ENCODE results near the gene ALK.

Gene ALK

GRCh38 chr2:29310650-29311348 lies 610.6 kb downstream of the ALK start (continued):
- TF ChIP-seq ZBTB26 (tag by site-specific recombination; optimal IDR thresholded peaks at IDR 0.05) (no peak), ZNF140 (tag by site-specific recombination; IDR thresholded peaks at IDR 0.05) (no peak), OVOL3 (tag by site-specific recombination; IDR thresholded peaks at IDR 0.05) (no peak)

DNA sequence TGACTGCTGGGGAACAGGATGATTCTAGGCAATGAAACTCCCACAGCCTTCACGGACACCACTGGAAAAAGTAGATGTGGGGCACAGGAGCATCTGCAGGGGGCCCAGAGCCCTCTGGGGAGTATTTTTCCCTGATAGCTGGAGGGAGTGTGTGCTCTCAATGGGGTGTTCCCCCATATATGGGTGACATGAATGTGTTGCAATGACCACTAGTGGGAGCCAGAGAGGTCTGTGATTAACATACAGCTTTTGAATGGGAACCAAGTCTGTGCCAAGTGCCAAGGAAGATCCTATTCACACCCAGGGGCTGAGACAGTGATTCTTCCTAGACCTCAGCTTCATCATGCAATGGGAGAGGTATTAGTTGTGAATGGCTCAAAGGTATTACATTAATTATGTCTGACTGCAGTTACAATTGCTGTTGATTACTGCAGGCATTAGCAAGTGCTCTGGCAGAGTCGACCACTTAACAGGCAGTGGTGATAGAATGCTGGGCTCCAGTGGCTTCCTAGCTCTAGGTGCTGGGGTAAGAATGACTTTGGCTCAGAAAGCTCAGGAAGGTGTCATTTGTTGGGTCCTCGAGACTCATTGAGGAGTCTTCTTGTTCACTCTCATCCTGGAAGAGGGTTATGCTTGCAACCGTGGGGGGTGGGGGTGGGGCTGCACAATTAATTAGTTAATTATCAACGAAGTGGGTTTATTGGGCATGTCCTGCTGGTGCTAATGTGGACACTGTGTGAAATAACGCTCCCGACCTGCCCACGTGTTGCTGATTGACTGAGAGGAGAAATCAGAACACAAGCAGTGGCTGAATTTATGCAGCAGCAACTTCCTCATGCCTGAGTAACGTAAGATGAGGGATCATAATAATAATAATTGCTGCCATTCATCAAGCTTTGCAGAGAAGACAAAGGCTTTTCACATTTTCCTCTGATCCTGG lies 612.0 kb downstream of the ALK start:
- TF ChIP-seq, protein P1, sequence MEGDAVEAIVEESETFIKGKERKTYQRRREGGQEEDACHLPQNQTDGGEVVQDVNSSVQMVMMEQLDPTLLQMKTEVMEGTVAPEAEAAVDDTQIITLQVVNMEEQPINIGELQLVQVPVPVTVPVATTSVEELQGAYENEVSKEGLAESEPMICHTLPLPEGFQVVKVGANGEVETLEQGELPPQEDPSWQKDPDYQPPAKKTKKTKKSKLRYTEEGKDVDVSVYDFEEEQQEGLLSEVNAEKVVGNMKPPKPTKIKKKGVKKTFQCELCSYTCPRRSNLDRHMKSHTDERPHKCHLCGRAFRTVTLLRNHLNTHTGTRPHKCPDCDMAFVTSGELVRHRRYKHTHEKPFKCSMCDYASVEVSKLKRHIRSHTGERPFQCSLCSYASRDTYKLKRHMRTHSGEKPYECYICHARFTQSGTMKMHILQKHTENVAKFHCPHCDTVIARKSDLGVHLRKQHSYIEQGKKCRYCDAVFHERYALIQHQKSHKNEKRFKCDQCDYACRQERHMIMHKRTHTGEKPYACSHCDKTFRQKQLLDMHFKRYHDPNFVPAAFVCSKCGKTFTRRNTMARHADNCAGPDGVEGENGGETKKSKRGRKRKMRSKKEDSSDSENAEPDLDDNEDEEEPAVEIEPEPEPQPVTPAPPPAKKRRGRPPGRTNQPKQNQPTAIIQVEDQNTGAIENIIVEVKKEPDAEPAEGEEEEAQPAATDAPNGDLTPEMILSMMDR (tag by site-specific recombination; IDR thresholded peaks at IDR 0.05), result peak; percentile 54
- TF ChIP-seq BCL6B (tag by site-specific recombination; IDR thresholded peaks at IDR 0.05) (no peak), ZNF560 (tag by site-specific recombination; IDR thresholded peaks at IDR 0.05; ENCODE audit: borderline replicate concordance) (no peak), ZIC2 (tag by site-specific recombination; IDR thresholded peaks at IDR 0.05) (peak; percentile 34; the same call in 1 of the 2 replicates), ZNF18 (tag by site-specific recombination; IDR thresholded peaks at IDR 0.05) (0 out of 2 replicates have a peak, but pooled peaks have one; percentile 20), HOXC10 (CRISPR knock-in tag; IDR thresholded peaks at IDR 0.05) (no peak), GLIS1 (tag by site-specific recombination; IDR thresholded peaks at IDR 0.05) (0 out of 2 replicates have a peak, but pooled peaks have one; percentile 8)
- TF ChIP-seq, protein P2, sequence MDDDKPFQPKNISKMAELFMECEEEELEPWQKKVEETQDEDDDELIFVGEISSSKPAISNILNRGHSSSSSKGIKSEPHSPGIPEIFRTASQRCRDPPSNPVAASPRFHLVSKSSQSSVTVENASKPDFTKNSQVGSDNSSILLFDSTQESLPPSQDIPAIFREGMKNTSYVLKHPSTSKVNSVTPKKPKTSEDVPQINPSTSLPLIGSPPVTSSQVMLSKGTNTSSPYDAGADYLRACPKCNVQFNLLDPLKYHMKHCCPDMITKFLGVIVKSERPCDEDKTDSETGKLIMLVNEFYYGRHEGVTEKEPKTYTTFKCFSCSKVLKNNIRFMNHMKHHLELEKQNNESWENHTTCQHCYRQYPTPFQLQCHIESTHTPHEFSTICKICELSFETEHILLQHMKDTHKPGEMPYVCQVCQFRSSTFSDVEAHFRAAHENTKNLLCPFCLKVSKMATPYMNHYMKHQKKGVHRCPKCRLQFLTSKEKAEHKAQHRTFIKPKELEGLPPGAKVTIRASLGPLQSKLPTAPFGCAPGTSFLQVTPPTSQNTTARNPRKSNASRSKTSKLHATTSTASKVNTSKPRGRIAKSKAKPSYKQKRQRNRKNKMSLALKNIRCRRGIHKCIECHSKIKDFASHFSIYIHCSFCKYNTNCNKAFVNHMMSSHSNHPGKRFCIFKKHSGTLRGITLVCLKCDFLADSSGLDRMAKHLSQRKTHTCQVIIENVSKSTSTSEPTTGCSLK (tag by site-specific recombination; IDR thresholded peaks at IDR 0.05), result no peak

GRCh38 chr2:29308366-29308765 lies 613.0 kb downstream of the ALK start:
- H3K27ac ChIP-seq (ENCODE audit: extremely low read depth, low read depth, low read length), result no peak overlapping the region
- no peaks in the 10 kb centered on the region for H3K4me1 ChIP-seq (ENCODE audit: control insufficient read depth, insufficient read depth, low read length)
- no peaks in the 10 kb centered on the region for H3K9me3 ChIP-seq (ENCODE audit: control insufficient read depth, insufficient read depth, low read depth, low read length)
- no peak overlapping the region for H3K4me3 ChIP-seq (ENCODE audit: low read depth, low read length)
- ChIA-PET POLR2A (no interaction called here), CTCF (interaction anchor here (0.5 to 2.8 kb wide), 44 partner anchors 9 to 1942 kb away, joined by 3 to 12 read pairs (median 4); no protein-coding TSS in a partner anchor)
- TF ChIP-seq ZNF404 (tag by site-specific recombination; IDR thresholded peaks at IDR 0.05), result no peak
- TF ChIP-seq SCRT1 (tag by site-specific recombination; IDR thresholded peaks at IDR 0.05; ENCODE audit: borderline replicate concordance), result no peak
- TF ChIP-seq ZFP37 (tag by site-specific recombination; IDR thresholded peaks at IDR 0.05), result no peak
- TF ChIP-seq ZNF174 (tag by site-specific recombination; IDR thresholded peaks at IDR 0.05), result no peak
- no peak for TF ChIP-seq ZBTB7A (tag by site-specific recombination; IDR thresholded peaks at IDR 0.05; ENCODE audit: low read depth)
- H3K36me3 ChIP-seq (ENCODE audit: control insufficient read depth in 2 of 2, insufficient read depth in 1 of 2, low read length in 2 of 2), result no peaks in the 10 kb centered on the region

More for the DNA sequence above, 612.0 kb downstream of the ALK start:
- H3K9me3 ChIP-seq (ENCODE audit: control insufficient read depth, insufficient read depth, low read depth, low read length), result no peaks in the 10 kb centered on the region
- no peaks in the 10 kb centered on the region for H3K36me3 ChIP-seq (ENCODE audit: control insufficient read depth in 2 of 2, insufficient read depth in 1 of 2, low read length in 2 of 2)
- no peak overlapping the region for H3K4me3 ChIP-seq (ENCODE audit: low read depth, low read length)
- H3K27ac ChIP-seq (ENCODE audit: extremely low read depth, low read depth, low read length), result no peak overlapping the region
- H3K4me1 ChIP-seq (ENCODE audit: control insufficient read depth, insufficient read depth, low read length), result no peaks in the 10 kb centered on the region
- POLR2A ChIA-PET, result no interaction called here
- CTCF ChIA-PET, result interaction anchor here (0.5 to 2.8 kb wide), 50 partner anchors 8 to 1556 kb away, joined by 3 to 12 read pairs (median 4); no protein-coding TSS in a partner anchor

Measured in HEK293 (cell line).